SK-N-SH (cell line): ENCODE results near the gene FKBP11. TPM values are rescaled to one million over a fixed set of nuclear protein-coding genes. Genes with fewer than 3 reads are reported as not detected.

Experiments used
- CTCF ChIA-PET: fragments of 300-600, 350-600 bp; formaldehyde crosslinking; extraction: SDS; loops from one replicate; lab custom pipeline; 2021; lab: Yijun Ruan, JAX
- POLR2A ChIA-PET: fragments of 350-600 bp; sonication (Branson Sonifier 250); formaldehyde crosslinking; extraction: SDS; loops from one replicate; lab custom pipeline; 2020; ENCODE audit warnings: antibody characterized with exemption, inconsistent platforms; lab: Yijun Ruan, JAX
- DNase-seq: peaks from one replicate; pipeline ENCODE4 v3.0.0; 2012
- H2AFZ ChIP-seq: fragments of 200-600 bp; sonication (generic); 2 replicates; pipeline ENCODE4 v1.8.1; 2016; ENCODE audit warnings: antibody characterized with exemption, mild to moderate bottlenecking, low read depth
- H3F3A ChIP-seq: fragments of 200-600 bp; sonication (generic); replicated peaks from 2 replicates; pipeline ENCODE3; 2016; ENCODE audit warnings: antibody characterized with exemption, mild to moderate bottlenecking; ENCODE audit not compliant: insufficient read depth
- H3K27ac ChIP-seq, 2 experiments: fragments of 200-500 bp in 1 of 2; fragments of 200-600 bp in 1 of 2; sonication (Bioruptor generic) in 1 of 2; sonication (generic), shearing (Covaris generic) in 1 of 2; 2 replicates each; pipeline versions ENCODE4 v1.5.1 to v1.6.1; 2014 to 2016; ENCODE audit warnings: low read depth in 2 of 2, inconsistent platforms in 1 of 2, low read length in 1 of 2, mild to moderate bottlenecking in 1 of 2, mixed read lengths in 1 of 2
- H3K27me3 ChIP-seq: fragments of 200-600 bp; sonication (generic), shearing (Covaris generic); 2 replicates; pipeline ENCODE4 v1.6.1; 2016; ENCODE audit warnings: mixed run types; ENCODE audit not compliant: insufficient read depth
- H3K36me3 ChIP-seq, 2 experiments: fragments of 200-500 bp in 1 of 2; fragments of 200-600 bp in 1 of 2; sonication (Bioruptor generic) in 1 of 2; sonication (generic) in 1 of 2; replicated peaks in 1 of 2; 2 replicates each; pipeline versions ENCODE3 to v1.5.1; 2014 to 2016; ENCODE audit warnings: low read length in 1 of 2, mild to moderate bottlenecking in 1 of 2; ENCODE audit not compliant: insufficient read depth in 2 of 2, control insufficient read depth in 1 of 2
- H3K4me1 ChIP-seq, 2 experiments: fragments of 200-500 bp in 1 of 2; fragments of 200-600 bp in 1 of 2; sonication (Bioruptor generic) in 1 of 2; sonication (generic), shearing (Covaris generic) in 1 of 2; 2 replicates each; pipeline versions ENCODE4 v1.5.1 to v1.6.1; 2014 to 2016; ENCODE audit warnings: low read depth in 1 of 2, low read length in 1 of 2, mixed run types in 1 of 2; ENCODE audit not compliant: insufficient read depth in 2 of 2, control insufficient read depth in 1 of 2
- H3K4me2 ChIP-seq: fragments of 200-600 bp; sonication (generic), shearing (Covaris generic); 2 replicates; pipeline ENCODE4 v1.6.1; 2017; ENCODE audit warnings: mixed run types
- H3K4me3 ChIP-seq, 2 experiments: fragments of 200-500 bp in 1 of 2; fragments of 200-600 bp in 1 of 2; sonication (Bioruptor generic) in 1 of 2; sonication (generic), shearing (Covaris generic) in 1 of 2; 2 replicates each; pipeline versions ENCODE4 v1.5.1 to v1.8.1; 2014 to 2016; ENCODE audit warnings: low read depth in 2 of 2, inconsistent platforms in 1 of 2, low read length in 1 of 2, mild to moderate bottlenecking in 1 of 2, mixed read lengths in 1 of 2, moderate library complexity in 1 of 2
- H3K79me2 ChIP-seq: fragments of 200-600 bp; sonication (generic); 2 replicates; pipeline ENCODE4 v1.8.1; 2017; ENCODE audit warnings: mild to moderate bottlenecking; ENCODE audit not compliant: insufficient read depth
- H3K9ac ChIP-seq: fragments of 200-600 bp; sonication (generic); 2 replicates; pipeline ENCODE4 v1.6.1; 2017; ENCODE audit warnings: mixed run types
- H3K9me2 ChIP-seq: fragments of 200-600 bp; sonication (generic); 2 replicates; pipeline ENCODE4 v1.6.1; 2017; ENCODE audit warnings: mixed run types
- H3K9me3 ChIP-seq: fragments of 200-600 bp; sonication (generic); 2 replicates; pipeline ENCODE4 v1.6.1; 2017; ENCODE audit warnings: mixed run types, mild to moderate bottlenecking, moderate library complexity
- H4K20me1 ChIP-seq: fragments of 200-600 bp; sonication (generic); 2 replicates; pipeline ENCODE4 v1.6.1; 2017; ENCODE audit warnings: mild to moderate bottlenecking, mixed run types; ENCODE audit not compliant: insufficient read depth
- CHD2 ChIP-seq: fragments of 150-350 bp; IDR thresholded peaks from 2 replicates; pipeline ENCODE4 v1.6.1; 2018; ENCODE audit warnings: low read length; ENCODE audit not compliant: partially characterized antibody
- ELF1 ChIP-seq: IDR thresholded peaks from 2 replicates; pipeline ENCODE4 v1.4.0; 2012
- FOSL2 ChIP-seq: IDR thresholded peaks from 2 replicates; pipeline ENCODE4 v1.4.0; 2012; ENCODE audit warnings: low read depth, mild to moderate bottlenecking, moderate library complexity, borderline replicate concordance
- FOXJ3 ChIP-seq: sonication (generic); formaldehyde crosslinking; IDR thresholded peaks from 2 replicates; pipeline ENCODE4 v1.5.1; 2020; ENCODE audit warnings: mild to moderate bottlenecking, missing genetic modification reagents
- FOXM1 ChIP-seq: IDR thresholded peaks from 2 replicates; pipeline ENCODE4 v1.4.0; 2012; ENCODE audit warnings: low read depth, mild to moderate bottlenecking
- NFIC ChIP-seq: IDR thresholded peaks from 2 replicates; pipeline ENCODE4 v1.4.0; 2012; ENCODE audit warnings: borderline replicate concordance
- POLR2AphosphoS5 ChIP-seq: IDR thresholded peaks from 2 replicates; pipeline ENCODE4 v1.6.1; 2012; ENCODE audit warnings: low read depth, low read length
- RCOR1 ChIP-seq: fragments of 150-350 bp; IDR thresholded peaks from 2 replicates; pipeline ENCODE4 v1.6.1; 2017; ENCODE audit warnings: antibody characterized with exemption, low read length
- TCF12 ChIP-seq: IDR thresholded peaks from 2 replicates; pipeline ENCODE4 v1.4.0; 2012
- WGBS: methylation state at CpG from one replicate; pipeline ENCODE4 v1.1.6; 2017; ENCODE audit warnings: low lambda C conversion rate; 5-methylcytosine and 5-hydroxymethylcytosine counted together
- polyA plus RNA-seq, 3 experiments: library from polyadenylated mRNA; depleted of rRNA; stranded (reverse); fragments of >200 nt; gene quantifications; 2 replicates each; pipeline ENCODE4 v1.2.3, GENCODE V29; 2012
- TF ChIP-seq, protein P1 (sequence below): IDR thresholded peaks from 2 replicates; pipeline ENCODE4; 2012
- TF ChIP-seq, protein P2 (sequence below): IDR thresholded peaks from 2 replicates; pipeline ENCODE4 v1.4.0; 2012; ENCODE audit warnings: low read depth, borderline replicate concordance
- TF ChIP-seq, protein P3 (sequence below): IDR thresholded peaks from 2 replicates; pipeline ENCODE4 v1.4.0; 2012; ENCODE audit warnings: low read depth
- TF ChIP-seq, protein P4 (sequence below): fragments of 150-350 bp; IDR thresholded peaks from 2 replicates; pipeline ENCODE4 v1.6.1; 2017; ENCODE audit warnings: antibody characterized with exemption, low read length, low read depth, borderline replicate concordance

Gene FKBP11
- polyA plus RNA-seq, 1 of the 3 experiments (the other 2 are of a cell fraction) = 28.5 TPM

DNA sequence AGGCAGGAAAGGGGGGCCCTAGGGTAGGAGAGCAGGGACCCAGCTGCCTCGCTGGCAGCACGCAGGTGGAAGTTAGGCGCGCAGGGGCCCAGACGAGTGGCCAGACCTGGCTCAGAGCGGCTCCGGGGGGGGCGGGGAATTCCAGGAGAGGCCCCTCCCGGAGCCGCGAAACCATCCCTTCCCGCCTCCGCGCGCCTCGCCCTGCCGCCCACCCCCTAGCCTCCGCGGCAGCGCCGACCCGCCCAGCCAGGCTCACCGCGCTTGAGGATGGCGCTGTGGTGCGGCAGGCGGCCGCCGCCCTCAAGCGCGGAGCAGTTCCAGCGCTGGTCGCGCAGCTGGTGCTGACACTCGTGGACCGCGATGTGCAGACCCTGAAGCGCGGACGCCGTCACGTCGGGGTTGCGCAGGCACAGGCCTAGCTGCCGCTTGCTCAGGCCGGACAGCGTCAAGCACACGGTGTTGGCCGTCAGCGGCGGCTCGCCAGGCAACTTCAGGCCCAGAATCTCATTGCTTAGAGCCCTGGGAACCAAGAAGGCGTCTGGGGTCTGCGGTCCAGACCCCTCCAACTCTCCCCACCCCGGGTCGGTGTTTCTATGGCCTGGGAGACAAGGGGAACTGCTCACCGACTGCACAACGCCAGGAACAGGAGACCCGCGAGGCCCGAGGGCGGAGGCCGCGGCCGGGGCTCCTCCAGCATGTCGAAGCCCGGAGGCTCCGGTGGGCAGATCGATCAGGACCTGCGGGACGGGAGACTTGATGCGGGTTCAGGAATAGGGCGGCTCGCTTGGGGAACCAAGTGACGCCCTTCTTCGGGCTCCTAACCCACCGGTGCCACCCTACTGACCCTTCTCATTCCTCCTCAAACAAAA lies 44.8 kb upstream of the FKBP11 start:
- H2AFZ ChIP-seq = no peak overlapping the region
- no peaks in the 10 kb centered on the region for H3K79me2 ChIP-seq
- H3K4me1 ChIP-seq = peaks cover 0 to 13% of the 10 kb centered on the region in 2 experiments; a peak in 1 of 4 replicates
- H3K4me2 ChIP-seq = 0 out of 2 replicates have a peak overlapping the region, but pooled peaks have one; percentile 4
- peak; percentile 83 for DNase-seq
- no peak for TF ChIP-seq TCF12
- TF ChIP-seq FOXJ3 (CRISPR knock-in tag) = no peak
- TF ChIP-seq RCOR1 = no peak
- TF ChIP-seq FOSL2 = no peak
- TF ChIP-seq, protein P1, sequence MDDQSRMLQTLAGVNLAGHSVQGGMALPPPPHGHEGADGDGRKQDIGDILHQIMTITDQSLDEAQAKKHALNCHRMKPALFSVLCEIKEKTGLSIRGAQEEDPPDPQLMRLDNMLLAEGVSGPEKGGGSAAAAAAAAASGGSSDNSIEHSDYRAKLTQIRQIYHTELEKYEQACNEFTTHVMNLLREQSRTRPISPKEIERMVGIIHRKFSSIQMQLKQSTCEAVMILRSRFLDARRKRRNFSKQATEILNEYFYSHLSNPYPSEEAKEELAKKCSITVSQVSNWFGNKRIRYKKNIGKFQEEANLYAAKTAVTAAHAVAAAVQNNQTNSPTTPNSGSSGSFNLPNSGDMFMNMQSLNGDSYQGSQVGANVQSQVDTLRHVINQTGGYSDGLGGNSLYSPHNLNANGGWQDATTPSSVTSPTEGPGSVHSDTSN = no peak
- no peak for TF ChIP-seq NFIC
- TF ChIP-seq, protein P2, sequence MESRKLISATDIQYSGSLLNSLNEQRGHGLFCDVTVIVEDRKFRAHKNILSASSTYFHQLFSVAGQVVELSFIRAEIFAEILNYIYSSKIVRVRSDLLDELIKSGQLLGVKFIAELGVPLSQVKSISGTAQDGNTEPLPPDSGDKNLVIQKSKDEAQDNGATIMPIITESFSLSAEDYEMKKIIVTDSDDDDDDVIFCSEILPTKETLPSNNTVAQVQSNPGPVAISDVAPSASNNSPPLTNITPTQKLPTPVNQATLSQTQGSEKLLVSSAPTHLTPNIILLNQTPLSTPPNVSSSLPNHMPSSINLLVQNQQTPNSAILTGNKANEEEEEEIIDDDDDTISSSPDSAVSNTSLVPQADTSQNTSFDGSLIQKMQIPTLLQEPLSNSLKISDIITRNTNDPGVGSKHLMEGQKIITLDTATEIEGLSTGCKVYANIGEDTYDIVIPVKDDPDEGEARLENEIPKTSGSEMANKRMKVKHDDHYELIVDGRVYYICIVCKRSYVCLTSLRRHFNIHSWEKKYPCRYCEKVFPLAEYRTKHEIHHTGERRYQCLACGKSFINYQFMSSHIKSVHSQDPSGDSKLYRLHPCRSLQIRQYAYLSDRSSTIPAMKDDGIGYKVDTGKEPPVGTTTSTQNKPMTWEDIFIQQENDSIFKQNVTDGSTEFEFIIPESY = no peak
- no peak for TF ChIP-seq ELF1
- TF ChIP-seq POLR2AphosphoS5 = no peak
- TF ChIP-seq, protein P3, sequence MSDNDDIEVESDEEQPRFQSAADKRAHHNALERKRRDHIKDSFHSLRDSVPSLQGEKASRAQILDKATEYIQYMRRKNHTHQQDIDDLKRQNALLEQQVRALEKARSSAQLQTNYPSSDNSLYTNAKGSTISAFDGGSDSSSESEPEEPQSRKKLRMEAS = no peak
- no peak for TF ChIP-seq FOXM1
- TF ChIP-seq, protein P4, sequence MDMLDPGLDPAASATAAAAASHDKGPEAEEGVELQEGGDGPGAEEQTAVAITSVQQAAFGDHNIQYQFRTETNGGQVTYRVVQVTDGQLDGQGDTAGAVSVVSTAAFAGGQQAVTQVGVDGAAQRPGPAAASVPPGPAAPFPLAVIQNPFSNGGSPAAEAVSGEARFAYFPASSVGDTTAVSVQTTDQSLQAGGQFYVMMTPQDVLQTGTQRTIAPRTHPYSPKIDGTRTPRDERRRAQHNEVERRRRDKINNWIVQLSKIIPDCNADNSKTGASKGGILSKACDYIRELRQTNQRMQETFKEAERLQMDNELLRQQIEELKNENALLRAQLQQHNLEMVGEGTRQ = no peak
- no peak for TF ChIP-seq CHD2
- TF ChIP-seq, all 33 proteins: peak for 0
- ChIA-PET POLR2A (no interaction called here), CTCF (interaction anchor here (1.2 to 32.2 kb wide), 7 partner anchors 12 to 118 kb away, joined by 3 to 935 read pairs (median 4); partner anchors contain the start of genes ARF3, DDN and WNT1)
- Histone ChIP-seq H3K27ac (no peak overlapping the region), H3K9me3 (no peaks in the 10 kb centered on the region), H3K36me3 (no peaks in the 10 kb centered on the region), H3K4me3 (no peak overlapping the region; a peak in 1 of 4 replicates), H3K27me3 (peaks cover 40% of the 10 kb centered on the region; the same call in 1 of the 2 replicates), H3K9me2 (no peaks in the 10 kb centered on the region), H3F3A (peaks cover 10% of the 10 kb centered on the region), H3K9ac (no peak overlapping the region), H4K20me1 (no peaks in the 10 kb centered on the region)
- 40% methylated on average over 37 of the region's 77 CpGs for WGBS
